Colonic mucosa (tissue), 4 donors: ENCODE results near the gene SYNE1. TPM values are rescaled to one million over a fixed set of nuclear protein-coding genes. Genes with fewer than 3 reads are reported as not detected.

Experiments used
- DNase-seq: peaks from one replicate; pipeline ENCODE4 v3.0.0-alpha.2; 2020
- H3K27ac ChIP-seq: fragments of 200-600 bp; one replicate; pipeline ENCODE4 v1.8.0; 2021
- H3K27me3 ChIP-seq: fragments of 200-600 bp; one replicate; pipeline ENCODE4 v1.8.0; 2021
- H3K36me3 ChIP-seq: fragments of 200-600 bp; one replicate; pipeline ENCODE4 v1.8.0; 2021
- H3K4me1 ChIP-seq: fragments of 200-600 bp; one replicate; pipeline ENCODE4 v1.8.0; 2021; ENCODE audit warnings: mild to moderate bottlenecking
- H3K4me3 ChIP-seq: fragments of 200-600 bp; one replicate; pipeline ENCODE4 v1.8.0; 2021
- H3K9ac ChIP-seq, 2 donors: one replicate each; pipeline ENCODE4 v1.7.0; 2013; ENCODE audit warnings: control low read depth in 2 of 2, low read depth in 2 of 2, low read length in 2 of 2
- H3K9me3 ChIP-seq: fragments of 200-600 bp; one replicate; pipeline ENCODE4 v1.8.0; 2021
- CTCF ChIP-seq: fragments of 200-600 bp; IDR thresholded peaks from one replicate; pipeline ENCODE4 v1.8.0; 2022; ENCODE audit warnings: antibody characterized with exemption, mild to moderate bottlenecking
- intact Hi-C: fragments of 100-400 bp; cut with DNase I; formaldehyde crosslinking; loops from one replicate; pipeline ENCODE4 v1.14.1; 2022
- total RNA-seq, 2 donors: library from RNA; stranded (reverse); fragmentation: NEBNext Ultra II Directional in 1 of 2; extraction: Animal tissue kit (Norgen Biotek cat#: 25700) in 1 of 2; gene quantifications; one replicate each; pipeline ENCODE4 v1.2.1, GENCODE V29; 2021
- donor health status: healthy.
- donor health status: DM: no; HTN: no; CAD: no.
- donor health status: DM: no; HTN: no; CAD: no.

SYNE1 gene
- total RNA-seq, 2 donors from 2014 or later: 11.6 to 23.7 TPM

GRCh38 chr6:152478377-152479010, 158.7 kb downstream of the SYNE1 start:
- no peaks in the 10 kb centered on the region for H3K27me3 ChIP-seq
- no peaks in the 10 kb centered on the region for H3K9me3 ChIP-seq
- no peak overlapping the region for H3K4me3 ChIP-seq
- H3K4me1 ChIP-seq: no peaks in the 10 kb centered on the region
- H3K27ac ChIP-seq: no peak overlapping the region
- intact Hi-C loops: no loop called here
- no peak for TF ChIP-seq CTCF
- no peak for DNase-seq
- no peak overlapping the region for H3K9ac ChIP-seq
- no peaks in the 10 kb centered on the region for H3K36me3 ChIP-seq

- Histone ChIP-seq H3K27me3 (no peaks in the 10 kb centered on the region), H3K27ac (no peak overlapping the region), H3K9ac (no peak overlapping the region), H3K9me3 (no peaks in the 10 kb centered on the region), H3K36me3 (no peaks in the 10 kb centered on the region), H3K4me1 (no peaks in the 10 kb centered on the region), H3K4me3 (no peak overlapping the region)
- no peak for TF ChIP-seq CTCF
- intact Hi-C loops: no loop called here
- DNase-seq: no peak
These were observed 162.8 kb downstream of the SYNE1 start for GRCh38 chr6:152474354-152474753.

- intact Hi-C loops: no loop called here
- H3K4me1 ChIP-seq: no peaks in the 10 kb centered on the region
- H3K4me3 ChIP-seq: no peak overlapping the region
- TF ChIP-seq CTCF: no peak
- H3K27me3 ChIP-seq: no peaks in the 10 kb centered on the region
- no peak for DNase-seq
- H3K9me3 ChIP-seq: no peaks in the 10 kb centered on the region
- no peak overlapping the region for H3K9ac ChIP-seq
- no peak overlapping the region for H3K27ac ChIP-seq
- H3K36me3 ChIP-seq: no peaks in the 10 kb centered on the region
These were observed 164.8 kb downstream of the SYNE1 start for GRCh38 chr6:152472325-152472724.

- no peak overlapping the region for H3K4me3 ChIP-seq
- H3K27me3 ChIP-seq: no peaks in the 10 kb centered on the region
- no peak overlapping the region for H3K27ac ChIP-seq
- intact Hi-C loops: no loop called here
- no peaks in the 10 kb centered on the region for H3K9me3 ChIP-seq
- no peaks in the 10 kb centered on the region for H3K4me1 ChIP-seq
- no peaks in the 10 kb centered on the region for H3K36me3 ChIP-seq
- TF ChIP-seq CTCF: no peak
- no peak for DNase-seq
- no peak overlapping the region for H3K9ac ChIP-seq
These were observed 165.5 kb downstream of the SYNE1 start for GRCh38 chr6:152471456-152472265.

- H3K36me3 ChIP-seq: no peaks in the 10 kb centered on the region
- DNase-seq: no peak
- intact Hi-C loops: no loop called here
- no peak overlapping the region for H3K4me3 ChIP-seq
- H3K27me3 ChIP-seq: no peaks in the 10 kb centered on the region
- H3K27ac ChIP-seq: no peak overlapping the region
- H3K9ac ChIP-seq: no peak overlapping the region
- no peak for TF ChIP-seq CTCF
- H3K4me1 ChIP-seq: no peaks in the 10 kb centered on the region
- no peaks in the 10 kb centered on the region for H3K9me3 ChIP-seq
These were observed 174.0 kb downstream of the SYNE1 start for GRCh38 chr6:152463164-152463563.
